ENCODE data around the gene KAT2B.

The KAT2B gene

DNA sequence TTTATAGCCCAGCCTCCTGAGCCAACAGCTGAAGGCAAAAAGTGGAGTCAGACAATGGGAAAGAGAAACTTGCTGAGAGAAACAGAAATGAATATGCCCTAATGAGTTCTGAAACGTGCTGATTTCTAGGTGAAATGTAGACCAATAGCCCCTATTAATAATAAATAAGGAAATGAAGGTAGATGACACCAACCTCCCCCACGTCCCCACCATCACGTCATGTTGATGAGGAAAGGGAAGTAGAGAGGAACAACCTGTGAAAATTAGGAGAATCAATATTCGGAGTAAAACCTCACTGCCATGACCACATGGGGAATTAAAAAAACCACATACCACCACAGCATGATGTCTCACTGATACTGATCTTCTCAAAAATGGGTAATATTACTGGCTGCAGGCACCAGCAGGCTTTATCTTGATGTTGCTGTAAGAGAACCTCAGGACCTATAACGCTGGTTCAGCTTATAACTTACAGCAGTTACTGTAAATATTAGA is 64.0 kb downstream of the KAT2B start:
- DNase-seq (ENCODE audit: low read depth) = no peak

GRCh38 chr3:20105513-20106280 is 65.5 kb downstream of the KAT2B start:
- DNase-seq (ENCODE audit: low read depth) = no peak
- no peak overlapping the region for H3K4me3 ChIP-seq (ENCODE audit: low read length)
- TF ChIP-seq, protein P1, sequence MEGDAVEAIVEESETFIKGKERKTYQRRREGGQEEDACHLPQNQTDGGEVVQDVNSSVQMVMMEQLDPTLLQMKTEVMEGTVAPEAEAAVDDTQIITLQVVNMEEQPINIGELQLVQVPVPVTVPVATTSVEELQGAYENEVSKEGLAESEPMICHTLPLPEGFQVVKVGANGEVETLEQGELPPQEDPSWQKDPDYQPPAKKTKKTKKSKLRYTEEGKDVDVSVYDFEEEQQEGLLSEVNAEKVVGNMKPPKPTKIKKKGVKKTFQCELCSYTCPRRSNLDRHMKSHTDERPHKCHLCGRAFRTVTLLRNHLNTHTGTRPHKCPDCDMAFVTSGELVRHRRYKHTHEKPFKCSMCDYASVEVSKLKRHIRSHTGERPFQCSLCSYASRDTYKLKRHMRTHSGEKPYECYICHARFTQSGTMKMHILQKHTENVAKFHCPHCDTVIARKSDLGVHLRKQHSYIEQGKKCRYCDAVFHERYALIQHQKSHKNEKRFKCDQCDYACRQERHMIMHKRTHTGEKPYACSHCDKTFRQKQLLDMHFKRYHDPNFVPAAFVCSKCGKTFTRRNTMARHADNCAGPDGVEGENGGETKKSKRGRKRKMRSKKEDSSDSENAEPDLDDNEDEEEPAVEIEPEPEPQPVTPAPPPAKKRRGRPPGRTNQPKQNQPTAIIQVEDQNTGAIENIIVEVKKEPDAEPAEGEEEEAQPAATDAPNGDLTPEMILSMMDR (IDR thresholded peaks at IDR 0.05; ENCODE audit: insufficient read depth, low read depth, low read length, missing control alignments) = no peak

More for the DNA sequence above, 64.0 kb downstream of the KAT2B start:
- TF ChIP-seq, protein P1 (IDR thresholded peaks at IDR 0.05; ENCODE audit: insufficient read depth, low read depth, low read length, missing control alignments) = no peak
- H3K4me3 ChIP-seq (ENCODE audit: low read length) = no peak overlapping the region

DNA sequence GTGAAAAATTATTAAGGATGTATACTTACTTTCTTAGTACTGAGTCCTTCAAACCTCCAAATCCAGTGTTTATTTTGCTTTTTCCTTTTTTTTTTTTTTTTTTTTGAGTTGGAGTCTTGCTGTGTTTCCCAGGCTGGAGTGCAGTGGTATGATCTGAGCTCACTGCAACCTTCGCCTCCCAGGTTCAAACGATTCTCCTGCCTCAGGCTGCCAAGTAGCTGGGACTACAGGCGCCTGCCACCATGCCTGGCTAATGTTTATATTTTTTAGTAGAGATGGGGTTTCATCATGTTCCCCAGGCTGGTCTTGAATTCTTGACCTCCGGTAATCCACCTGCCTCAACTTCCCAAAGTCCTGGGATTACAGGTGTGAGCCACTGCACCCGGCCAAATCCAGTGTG is 67.5 kb downstream of the KAT2B start:
- no peak for DNase-seq (ENCODE audit: low read depth)
- TF ChIP-seq, protein P1 (IDR thresholded peaks at IDR 0.05; ENCODE audit: insufficient read depth, low read depth, low read length, missing control alignments) = no peak
- no peak overlapping the region for H3K4me3 ChIP-seq (ENCODE audit: low read length)

- H3K4me3 ChIP-seq (ENCODE audit: low read length) = no peak overlapping the region
- peak; percentile 65 for DNase-seq (ENCODE audit: low read depth)
- TF ChIP-seq, protein P1 (IDR thresholded peaks at IDR 0.05; ENCODE audit: insufficient read depth, low read depth, low read length, missing control alignments) = no peak
Measured at GRCh38 chr3:20108869-20109268, 68.6 kb downstream of the KAT2B start.

DNA sequence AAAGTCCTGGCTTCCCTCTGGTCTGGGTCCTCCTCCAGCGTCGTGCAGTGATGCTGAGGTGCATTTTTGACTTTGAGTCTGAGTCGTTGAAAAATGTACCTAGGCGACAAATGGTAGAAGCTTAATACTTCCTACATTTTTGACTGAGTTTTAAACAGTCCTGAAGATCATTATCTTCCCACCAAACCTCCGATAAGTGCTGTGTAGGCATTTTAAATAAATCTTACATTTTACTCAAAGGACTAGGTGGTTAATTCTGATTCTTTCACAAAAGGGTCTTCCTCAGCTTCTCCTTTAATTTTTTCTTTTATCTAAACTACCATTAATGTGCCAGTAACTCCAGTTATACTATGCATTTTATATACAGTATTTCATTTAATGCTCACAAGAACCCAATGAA is 70.6 kb downstream of the KAT2B start:
- TF ChIP-seq, protein P1 (IDR thresholded peaks at IDR 0.05; ENCODE audit: insufficient read depth, low read depth, low read length, missing control alignments) = no peak
- no peak overlapping the region for H3K4me3 ChIP-seq (ENCODE audit: low read length)
- DNase-seq (ENCODE audit: low read depth) = no peak

GRCh38 chr3:20111836-20112235 is 71.6 kb downstream of the KAT2B start:
- TF ChIP-seq, protein P1 (IDR thresholded peaks at IDR 0.05; ENCODE audit: insufficient read depth, low read depth, low read length, missing control alignments) = no peak
- H3K4me3 ChIP-seq (ENCODE audit: low read length) = no peak overlapping the region
- DNase-seq (ENCODE audit: low read depth) = peak; percentile 81

DNA sequence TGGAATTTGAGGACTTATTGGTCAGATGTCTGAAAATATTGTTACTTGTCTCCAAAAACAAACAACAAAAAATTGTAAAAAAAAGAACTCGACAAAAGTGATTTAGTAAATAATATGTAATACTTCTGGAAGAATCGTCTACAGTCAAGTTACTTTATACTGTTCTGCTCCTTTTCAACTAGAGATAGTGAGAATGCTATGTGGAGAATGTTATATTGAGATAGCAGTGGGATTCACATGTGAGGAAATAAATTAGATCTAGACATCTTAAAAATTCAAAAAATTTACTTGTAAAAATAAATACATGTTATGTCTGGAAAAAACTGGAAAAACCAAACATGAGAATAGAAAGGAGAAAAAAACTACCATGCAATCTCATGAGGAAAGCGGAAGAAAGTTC is 80.8 kb downstream of the KAT2B start:
- DNase-seq (ENCODE audit: low read depth) = no peak
- H3K4me3 ChIP-seq (ENCODE audit: low read length) = no peak overlapping the region
- TF ChIP-seq, protein P1 (IDR thresholded peaks at IDR 0.05; ENCODE audit: insufficient read depth, low read depth, low read length, missing control alignments) = no peak
